Measurements from ENCODE around the gene TENM3.

The TENM3 gene

GRCh38 chr4:182640491-182640890 is 397.3 kb downstream of the TENM3 start:
- TF ChIP-seq ZNF565 (CRISPR knock-in tag; conservative IDR thresholded peaks at IDR 0.05; ENCODE audit: low read depth) (no peak), RARB (CRISPR knock-in tag; IDR thresholded peaks at IDR 0.05) (no peak), SNAI2 (CRISPR knock-in tag; IDR thresholded peaks at IDR 0.05) (no peak), ZFP30 (CRISPR knock-in tag; IDR thresholded peaks at IDR 0.05) (no peak), TCF4 (CRISPR knock-in tag; IDR thresholded peaks at IDR 0.05; ENCODE audit: borderline replicate concordance) (no peak), ESRRG (CRISPR knock-in tag; IDR thresholded peaks at IDR 0.05) (no peak), TSHZ2 (CRISPR knock-in tag; IDR thresholded peaks at IDR 0.05) (no peak), PATZ1 (CRISPR knock-in tag; IDR thresholded peaks at IDR 0.05; ENCODE audit: borderline replicate concordance) (no peak), ZNF70 (CRISPR knock-in tag; IDR thresholded peaks at IDR 0.05) (no peak), ZC3H10 (CRISPR knock-in tag; IDR thresholded peaks at IDR 0.05) (no peak), ISL1 (CRISPR knock-in tag; IDR thresholded peaks at IDR 0.05) (no peak), ZNF8 (CRISPR knock-in tag; IDR thresholded peaks at IDR 0.05) (no peak), ARNTL (CRISPR knock-in tag; IDR thresholded peaks at IDR 0.05; ENCODE audit: borderline replicate concordance, low read depth) (no peak), BACH2 (CRISPR knock-in tag; IDR thresholded peaks at IDR 0.05; ENCODE audit: borderline replicate concordance) (no peak), CSDC2 (CRISPR knock-in tag; IDR thresholded peaks at IDR 0.05) (no peak)
- TF ChIP-seq, protein P1, sequence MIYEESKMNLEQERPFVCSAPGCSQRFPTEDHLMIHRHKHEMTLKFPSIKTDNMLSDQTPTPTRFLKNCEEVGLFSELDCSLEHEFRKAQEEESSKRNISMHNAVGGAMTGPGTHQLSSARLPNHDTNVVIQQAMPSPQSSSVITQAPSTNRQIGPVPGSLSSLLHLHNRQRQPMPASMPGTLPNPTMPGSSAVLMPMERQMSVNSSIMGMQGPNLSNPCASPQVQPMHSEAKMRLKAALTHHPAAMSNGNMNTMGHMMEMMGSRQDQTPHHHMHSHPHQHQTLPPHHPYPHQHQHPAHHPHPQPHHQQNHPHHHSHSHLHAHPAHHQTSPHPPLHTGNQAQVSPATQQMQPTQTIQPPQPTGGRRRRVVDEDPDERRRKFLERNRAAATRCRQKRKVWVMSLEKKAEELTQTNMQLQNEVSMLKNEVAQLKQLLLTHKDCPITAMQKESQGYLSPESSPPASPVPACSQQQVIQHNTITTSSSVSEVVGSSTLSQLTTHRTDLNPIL (CRISPR knock-in tag; IDR thresholded peaks at IDR 0.05; ENCODE audit: low read depth), result no peak
- TF ChIP-seq, protein P2, sequence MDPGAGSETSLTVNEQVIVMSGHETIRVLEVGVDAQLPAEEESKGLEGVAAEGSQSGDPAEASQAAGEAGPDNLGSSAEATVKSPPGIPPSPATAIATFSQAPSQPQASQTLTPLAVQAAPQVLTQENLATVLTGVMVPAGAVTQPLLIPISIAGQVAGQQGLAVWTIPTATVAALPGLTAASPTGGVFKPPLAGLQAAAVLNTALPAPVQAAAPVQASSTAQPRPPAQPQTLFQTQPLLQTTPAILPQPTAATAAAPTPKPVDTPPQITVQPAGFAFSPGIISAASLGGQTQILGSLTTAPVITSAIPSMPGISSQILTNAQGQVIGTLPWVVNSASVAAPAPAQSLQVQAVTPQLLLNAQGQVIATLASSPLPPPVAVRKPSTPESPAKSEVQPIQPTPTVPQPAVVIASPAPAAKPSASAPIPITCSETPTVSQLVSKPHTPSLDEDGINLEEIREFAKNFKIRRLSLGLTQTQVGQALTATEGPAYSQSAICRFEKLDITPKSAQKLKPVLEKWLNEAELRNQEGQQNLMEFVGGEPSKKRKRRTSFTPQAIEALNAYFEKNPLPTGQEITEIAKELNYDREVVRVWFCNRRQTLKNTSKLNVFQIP (CRISPR knock-in tag; IDR thresholded peaks at IDR 0.05; ENCODE audit: borderline replicate concordance, low read depth), result no peak
- no peak for ATAC-seq

GRCh38 chr4:182640932-182641331 is 397.7 kb downstream of the TENM3 start:
- ATAC-seq, result no peak
- no peak for TF ChIP-seq RARB (CRISPR knock-in tag; IDR thresholded peaks at IDR 0.05)
- no peak for TF ChIP-seq CSRNP3 (CRISPR knock-in tag; IDR thresholded peaks at IDR 0.05)
- no peak for TF ChIP-seq ZNF565 (CRISPR knock-in tag; conservative IDR thresholded peaks at IDR 0.05; ENCODE audit: low read depth)
- TF ChIP-seq ZFP30 (CRISPR knock-in tag; IDR thresholded peaks at IDR 0.05), result no peak
- TF ChIP-seq BACH2 (CRISPR knock-in tag; IDR thresholded peaks at IDR 0.05; ENCODE audit: borderline replicate concordance), result no peak
- TF ChIP-seq, protein P1 (CRISPR knock-in tag; IDR thresholded peaks at IDR 0.05; ENCODE audit: low read depth), result no peak
- no peak for TF ChIP-seq ISL1 (CRISPR knock-in tag; IDR thresholded peaks at IDR 0.05)
- TF ChIP-seq ARNTL (CRISPR knock-in tag; IDR thresholded peaks at IDR 0.05; ENCODE audit: borderline replicate concordance, low read depth), result no peak
- no peak for TF ChIP-seq GLIS3 (CRISPR knock-in tag; IDR thresholded peaks at IDR 0.05)
- TF ChIP-seq ZNF70 (CRISPR knock-in tag; IDR thresholded peaks at IDR 0.05), result no peak
- no peak for TF ChIP-seq CSDC2 (CRISPR knock-in tag; IDR thresholded peaks at IDR 0.05)
- TF ChIP-seq TSHZ2 (CRISPR knock-in tag; IDR thresholded peaks at IDR 0.05), result no peak
- no peak for TF ChIP-seq ZFP3 (CRISPR knock-in tag; IDR thresholded peaks at IDR 0.05)
- no peak for TF ChIP-seq ZC3H10 (CRISPR knock-in tag; IDR thresholded peaks at IDR 0.05)
- no peak for TF ChIP-seq SNAI2 (CRISPR knock-in tag; IDR thresholded peaks at IDR 0.05)
- no peak for TF ChIP-seq PATZ1 (CRISPR knock-in tag; IDR thresholded peaks at IDR 0.05; ENCODE audit: borderline replicate concordance)
- TF ChIP-seq, protein P2 (CRISPR knock-in tag; IDR thresholded peaks at IDR 0.05; ENCODE audit: borderline replicate concordance, low read depth), result no peak
- no peak for TF ChIP-seq OSR1 (CRISPR knock-in tag; IDR thresholded peaks at IDR 0.05)
